HG03103 (cell line): ENCODE measurements around the gene CHMP2A.
"Not testable (repeated sequence)": the region's sequence is repeated elsewhere in the genome, so short reads cannot be mapped to it uniquely, and the experiment has no call there.

Source experiments
- ATAC-seq: cut with Tn5 transposase; IDR thresholded peaks from one replicate; pipeline ENCODE4 v1.9.1; 2021; ENCODE audit warnings: low read depth; ENCODE audit not compliant: unreplicated experiment

Gene CHMP2A

GRCh38 chr19:58513694-58514563 is 41.0 kb downstream of the CHMP2A start:
- ATAC-seq: peak; percentile 63

GRCh38 chr19:58513213-58513693 is 41.7 kb downstream of the CHMP2A start:
- no peak for ATAC-seq

DNA sequence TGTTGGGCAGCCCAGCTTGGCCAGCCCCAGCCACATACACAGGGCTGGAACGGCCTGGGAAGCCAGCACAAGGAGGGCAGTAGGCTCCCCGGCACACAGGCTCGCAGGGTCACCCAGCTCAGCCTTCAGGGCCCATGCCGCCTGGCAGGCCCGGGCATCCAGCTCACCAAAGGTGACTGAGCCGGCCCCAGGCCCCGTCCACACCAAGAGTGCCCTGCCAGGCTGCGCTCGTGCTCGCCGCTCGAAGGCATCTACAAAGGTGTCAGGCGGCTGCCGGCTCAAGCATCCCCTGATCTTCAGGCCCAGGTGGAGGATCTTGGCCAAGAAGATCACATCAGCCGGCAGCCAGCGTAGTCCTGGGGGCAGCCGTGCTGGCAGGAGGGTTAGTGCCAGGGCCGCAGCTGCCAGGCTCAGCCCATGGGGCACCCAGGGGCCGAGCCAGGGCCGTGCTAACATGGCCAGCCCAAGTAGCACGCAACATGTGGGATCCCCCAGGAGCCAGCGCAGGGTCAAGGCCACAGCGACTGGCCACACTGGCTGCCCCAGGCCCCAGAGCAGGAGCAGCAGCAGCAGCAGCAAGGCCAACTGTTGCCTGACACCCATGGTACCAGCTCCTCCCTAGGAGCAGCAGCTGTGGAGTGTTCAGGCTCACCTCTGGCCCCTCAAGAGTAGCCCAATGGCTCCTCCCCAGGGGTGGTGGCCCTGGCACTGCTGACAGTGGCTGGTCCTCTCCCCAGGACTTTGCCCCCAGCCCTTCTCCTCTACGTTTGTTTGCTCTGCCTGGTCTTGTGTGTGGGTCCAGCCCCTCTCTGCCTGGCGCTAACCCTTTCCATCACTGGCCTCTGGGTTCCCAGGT is 43.3 kb downstream of the CHMP2A start, which contains the start of gene SLC27A5:
Gene SLC27A5 (minus strand): TSS at position 640 of the 856 bp plus-strand sequence. CDS start 37 bp downstream, at position 603.
- no peak for ATAC-seq

DNA sequence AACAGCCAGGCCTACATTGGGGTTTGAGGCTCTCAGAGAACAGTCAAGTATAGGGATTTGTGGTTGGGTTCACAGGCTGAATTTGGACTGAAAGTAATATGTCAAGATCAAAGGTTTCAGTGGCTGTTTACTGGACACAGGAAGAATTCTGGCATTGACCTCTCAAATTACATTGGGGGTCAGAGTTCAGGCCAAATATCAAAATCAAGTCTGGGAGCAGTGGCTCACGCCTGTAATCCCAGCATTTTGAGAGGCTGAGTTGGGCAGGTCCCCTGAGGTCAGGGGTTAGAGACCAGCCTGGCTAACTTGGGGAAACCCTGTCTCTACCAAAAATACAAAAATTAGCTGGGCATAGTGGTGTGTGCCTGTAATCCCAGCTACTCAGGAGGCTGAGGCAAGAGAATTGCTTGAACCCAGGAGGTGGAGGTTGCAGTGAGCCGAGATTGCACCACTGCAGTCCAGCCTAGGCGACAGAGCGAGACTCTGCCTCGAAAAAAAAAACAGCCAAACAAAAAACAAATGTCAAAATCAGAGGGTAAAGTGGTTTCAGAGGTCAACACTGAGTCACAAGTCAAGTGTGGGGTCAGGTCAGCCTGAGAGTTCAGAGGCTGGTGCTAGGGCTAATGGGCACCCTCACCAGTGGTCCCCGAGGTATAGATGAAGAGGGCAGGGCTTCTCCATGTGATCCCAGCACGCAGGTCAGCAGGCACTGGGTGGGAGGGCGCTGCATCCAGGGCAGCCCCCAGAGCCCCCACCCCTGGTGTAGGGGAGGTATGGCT is 44.6 kb downstream of the CHMP2A start:
- no peak for ATAC-seq

DNA sequence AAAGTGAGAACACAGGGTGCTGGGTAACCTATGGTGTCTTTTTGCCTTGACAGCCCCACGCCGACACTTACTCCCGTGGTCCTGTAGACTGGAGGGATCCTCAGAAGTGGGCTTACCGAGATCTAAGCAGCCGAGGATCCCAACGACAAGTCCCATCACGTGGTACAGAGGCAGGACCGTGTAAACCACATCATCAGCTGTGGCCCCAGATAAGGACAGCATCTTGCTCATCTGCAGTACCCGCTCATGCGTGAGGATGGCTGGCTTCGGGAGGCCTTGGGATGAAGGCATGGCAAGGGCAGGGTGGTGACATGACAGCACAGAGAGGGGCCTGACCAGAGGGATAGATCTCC is 45.2 kb downstream of the CHMP2A start:
- no peak for ATAC-seq

GRCh38 chr19:58507602-58508223 is 47.2 kb downstream of the CHMP2A start:
- not testable (repeated sequence) for ATAC-seq
